ENCODE measurements around the gene SEC16B.

Gene SEC16B

DNA sequence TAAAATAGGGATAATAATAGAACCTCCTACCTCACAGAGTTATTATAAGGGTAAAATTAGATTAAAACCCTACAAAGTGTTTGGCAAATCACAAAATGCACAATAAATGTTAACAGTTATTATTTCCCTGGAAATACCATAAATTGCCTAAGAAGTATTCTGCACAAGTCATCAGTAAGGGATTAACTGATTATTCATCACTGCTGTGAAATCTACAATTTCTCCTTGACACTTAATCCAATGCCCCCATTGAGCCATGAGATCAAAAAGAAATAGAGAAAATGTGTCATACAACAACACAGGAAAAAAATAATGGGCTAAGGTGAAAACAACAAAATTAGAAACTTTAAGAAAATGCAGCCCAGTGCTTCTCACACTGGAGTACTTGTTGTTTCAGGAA, 6.7 kb upstream of the SEC16B start:
- FAIRE-seq, result no peak

DNA sequence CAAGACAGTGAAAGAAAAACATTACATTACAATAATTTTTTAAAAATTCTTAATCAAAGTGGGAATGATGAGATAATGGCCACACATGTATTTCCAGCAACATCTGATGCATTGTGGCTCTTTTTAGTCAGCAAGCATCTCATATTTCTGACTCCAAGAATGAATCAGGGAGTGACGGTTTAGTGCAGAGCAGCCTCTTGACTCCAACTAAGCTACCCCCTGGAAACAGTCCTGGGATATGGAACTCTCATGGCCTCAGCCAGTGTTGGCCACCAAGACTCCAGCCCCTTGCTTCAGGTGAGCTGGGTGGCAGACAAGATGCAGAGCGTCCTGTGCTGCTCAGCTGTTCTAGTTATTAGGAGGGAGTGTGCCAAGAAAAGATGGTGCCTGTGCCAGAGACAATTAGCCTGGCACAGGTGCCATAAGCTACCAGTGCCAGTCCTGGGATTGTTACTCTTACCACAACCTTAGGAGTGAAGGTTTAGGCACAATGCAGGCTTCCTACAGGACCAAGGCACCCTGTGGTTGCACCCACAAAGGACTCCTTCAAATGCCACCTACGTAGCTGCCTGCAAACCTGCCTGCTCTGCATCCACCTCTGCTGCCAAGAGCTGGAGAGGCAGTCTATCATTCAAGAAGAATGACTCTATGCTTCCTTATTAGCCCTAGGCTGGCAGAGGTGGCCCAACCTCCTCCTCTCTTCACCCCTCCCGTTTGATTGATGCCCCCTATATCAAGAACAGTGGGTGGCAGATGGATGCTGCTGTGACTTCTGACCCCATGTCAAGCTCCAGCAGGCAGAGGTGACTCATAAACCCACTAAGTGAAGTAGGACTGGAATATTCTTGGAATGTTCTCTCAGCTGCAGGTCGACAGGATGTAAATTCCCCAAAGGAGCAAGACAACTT, 6.0 kb upstream of the SEC16B start:
- no peak for FAIRE-seq

DNA sequence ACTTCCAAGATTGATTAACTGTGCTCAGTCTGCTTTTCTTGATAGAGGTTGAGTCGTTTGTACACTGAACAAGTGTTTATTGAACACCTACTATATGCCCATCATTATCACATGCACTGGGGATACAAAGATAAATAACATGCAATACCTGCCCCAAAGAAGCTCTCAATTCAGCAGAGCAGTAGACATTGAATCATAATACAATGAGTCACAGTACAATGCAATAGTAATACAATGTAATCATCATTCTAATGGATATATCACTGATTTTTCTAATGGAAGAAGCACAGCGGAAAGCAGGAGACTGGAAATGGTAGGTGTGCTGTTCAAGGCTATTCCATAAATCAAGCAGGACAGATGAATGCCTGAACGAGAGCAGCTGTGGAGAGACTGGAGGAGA, 3.7 kb upstream of the SEC16B start:
- FAIRE-seq, result no peak

DNA sequence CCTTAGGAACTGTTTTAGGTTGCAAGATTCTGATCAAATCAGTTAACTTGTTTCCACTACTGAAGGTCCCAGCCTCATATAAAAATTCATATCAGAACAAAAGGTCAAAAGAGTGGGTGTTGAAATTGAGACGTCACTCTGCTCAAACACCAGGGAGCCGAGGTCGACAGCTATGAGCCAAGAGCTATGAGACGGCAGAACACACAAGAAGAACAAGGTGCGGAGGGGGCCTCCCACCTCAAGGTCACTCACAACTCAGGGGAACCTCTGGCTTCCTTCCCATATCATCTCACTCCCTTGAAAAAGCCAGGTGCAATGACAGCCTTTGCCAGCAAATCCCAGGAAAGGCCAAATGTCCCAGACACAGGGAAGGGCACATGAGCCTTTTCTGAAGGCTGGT, 749 bp downstream of the SEC16B start:
- no peak for FAIRE-seq

DNA sequence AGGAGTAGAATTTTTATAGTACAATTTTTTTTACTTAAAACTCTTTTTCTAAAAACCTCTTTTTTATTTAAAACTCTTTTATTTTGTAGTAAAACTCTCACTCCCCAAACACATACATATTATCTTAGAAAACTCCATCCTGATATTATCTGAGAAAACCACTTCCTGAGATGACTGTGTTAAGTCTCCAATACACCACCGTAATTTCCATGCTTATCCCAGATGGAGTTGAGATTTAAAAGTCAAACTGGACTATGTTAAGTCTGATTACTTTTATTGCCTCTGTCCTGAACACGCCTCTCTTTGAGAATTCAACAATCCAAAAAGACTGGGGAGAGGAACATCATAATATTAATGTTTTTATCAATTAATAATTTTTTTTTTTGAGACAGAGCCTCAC, 3.7 kb downstream of the SEC16B start:
- no peak for FAIRE-seq

DNA sequence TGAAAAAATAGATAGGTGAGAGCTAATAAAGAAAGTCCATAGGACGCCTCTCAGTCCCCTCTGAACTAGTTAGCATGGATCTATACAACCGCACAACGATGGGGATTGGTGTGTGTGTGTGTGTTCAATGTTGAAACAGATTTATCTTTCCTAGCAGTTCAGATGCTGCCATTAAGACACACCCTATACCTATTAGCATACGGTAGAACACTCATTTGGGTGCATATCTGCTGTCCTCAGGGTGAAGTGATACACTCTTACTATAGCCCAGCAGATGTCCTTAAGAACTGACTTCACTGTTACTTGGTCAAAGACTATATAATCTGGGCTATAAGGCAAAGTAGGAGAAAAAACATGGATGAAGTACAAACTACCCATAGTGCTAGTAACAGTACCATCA, 4.6 kb downstream of the SEC16B start:
- no peak for FAIRE-seq

DNA sequence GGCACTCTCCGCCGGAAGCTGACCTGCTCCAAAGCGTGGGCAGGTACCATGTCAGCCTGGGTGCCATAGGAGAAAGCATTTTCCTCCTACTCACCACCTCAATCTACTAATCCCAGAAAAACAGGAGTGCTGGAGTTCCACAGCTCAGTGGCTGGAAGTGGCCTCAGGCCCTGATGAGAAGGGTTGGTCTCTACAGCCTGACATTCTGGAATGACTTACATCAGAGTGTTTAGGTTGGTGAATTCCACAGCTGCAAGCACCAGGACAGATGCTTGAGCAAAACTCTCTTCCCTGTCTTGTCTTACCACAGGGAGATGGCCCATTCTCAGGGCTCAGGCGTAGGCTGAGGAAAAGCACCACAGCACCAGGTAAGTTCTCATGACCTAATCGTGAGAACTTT, 5.5 kb downstream of the SEC16B start:
- FAIRE-seq, result no peak

DNA sequence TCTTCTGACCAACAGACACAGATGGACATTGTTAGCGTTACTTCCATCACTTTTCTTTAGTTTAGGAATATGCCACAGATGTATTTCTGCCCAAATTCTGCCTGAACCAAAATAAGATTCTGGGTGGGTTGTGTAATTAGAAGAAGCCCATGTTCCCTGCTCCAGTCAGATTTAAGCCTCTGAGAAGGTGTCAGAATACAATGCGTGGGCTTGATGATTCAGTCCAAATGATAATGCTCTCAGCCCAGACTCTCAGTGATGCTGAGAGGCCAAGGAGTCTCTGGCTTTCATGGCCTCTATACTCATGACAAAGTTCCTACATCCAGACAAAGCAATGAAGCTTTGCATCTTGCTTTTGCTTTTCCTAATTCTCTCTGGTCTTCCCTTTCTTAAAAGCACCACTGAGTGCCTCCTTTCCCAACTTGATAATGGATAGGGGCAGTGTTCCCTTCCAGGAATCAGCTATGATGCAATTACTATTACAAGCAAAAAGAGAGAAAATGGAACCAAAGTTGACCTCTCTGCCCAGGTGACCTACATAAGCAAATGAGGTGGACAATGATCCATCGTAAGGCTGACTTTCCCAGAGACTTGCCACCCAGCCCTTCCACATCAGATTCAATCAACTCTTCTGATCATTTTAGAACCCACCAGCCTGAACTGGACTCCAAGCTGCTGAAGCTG, 8.8 kb downstream of the SEC16B start:
- no peak for FAIRE-seq

DNA sequence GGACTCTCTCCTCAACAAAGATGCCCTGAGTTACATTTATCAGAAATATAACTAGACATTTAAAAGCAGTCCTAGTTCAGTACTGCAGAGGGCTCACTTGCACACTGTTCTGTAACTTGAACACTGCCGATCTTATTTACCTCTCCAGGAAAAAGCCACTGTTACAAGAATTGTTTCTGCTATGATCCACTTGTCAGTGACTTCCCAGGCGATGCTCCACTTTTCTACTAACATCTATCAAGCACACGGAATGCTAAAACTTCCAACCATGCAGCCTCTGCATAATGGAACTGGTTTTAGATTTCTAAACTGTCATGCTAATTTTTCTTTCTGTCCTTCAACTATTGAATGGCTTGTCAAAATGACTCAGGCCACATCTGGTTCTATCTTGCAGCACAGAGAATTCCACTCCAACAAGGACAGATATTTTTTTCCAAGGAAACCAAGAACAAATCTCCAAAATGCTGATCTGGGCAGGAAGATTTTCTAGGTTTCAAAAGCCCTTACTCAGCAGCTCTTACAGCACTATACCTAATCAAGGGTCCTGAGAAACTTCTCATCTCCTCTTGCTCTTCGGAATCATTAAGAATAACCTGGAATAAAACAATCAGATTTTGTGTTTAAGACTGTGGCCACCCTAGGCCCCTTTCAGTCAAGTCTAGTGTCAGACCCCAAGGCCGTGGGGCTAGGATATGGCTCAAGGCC, 9.9 kb downstream of the SEC16B start:
- no peak for FAIRE-seq

DNA sequence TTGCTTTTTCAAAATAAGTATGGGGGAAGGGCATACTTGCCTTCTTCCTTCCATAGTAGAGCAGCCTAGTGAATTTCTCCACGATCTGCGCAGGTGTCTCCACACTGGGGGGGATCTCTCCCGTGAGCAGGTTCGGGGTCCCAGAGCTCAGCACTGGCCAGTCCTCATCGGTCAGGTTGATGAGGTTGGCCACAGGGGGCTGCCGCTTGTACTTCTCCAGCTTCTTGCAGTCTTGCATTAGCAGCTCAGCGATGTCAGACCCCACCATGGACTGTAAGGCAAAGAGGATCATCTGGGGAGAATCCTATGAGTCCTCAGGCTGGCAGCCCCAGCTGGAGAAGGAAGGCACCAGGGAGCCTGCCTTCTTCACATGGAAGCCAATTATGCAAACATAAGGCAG, 11.8 kb downstream of the SEC16B start:
- no peak for FAIRE-seq

DNA sequence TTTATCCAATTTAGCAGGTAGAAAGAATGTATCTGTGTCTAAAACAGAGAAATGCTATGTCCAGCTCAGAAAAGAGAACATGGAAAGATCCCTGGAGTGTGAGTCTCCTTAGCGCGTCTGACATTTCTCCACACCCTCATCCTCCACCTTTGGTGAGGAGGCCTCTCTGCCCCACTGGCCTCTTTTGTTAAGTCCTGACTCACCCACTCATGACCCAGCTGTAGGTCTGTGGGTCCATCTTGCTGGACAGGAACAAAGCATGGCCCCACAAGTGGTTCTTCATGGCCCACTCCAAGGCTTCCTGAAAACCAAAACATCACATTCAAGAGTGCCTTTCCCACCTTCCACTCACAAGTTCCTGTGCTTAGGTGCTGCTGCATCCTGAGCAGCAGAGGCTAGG, 15.8 kb downstream of the SEC16B start:
- FAIRE-seq, result no peak

DNA sequence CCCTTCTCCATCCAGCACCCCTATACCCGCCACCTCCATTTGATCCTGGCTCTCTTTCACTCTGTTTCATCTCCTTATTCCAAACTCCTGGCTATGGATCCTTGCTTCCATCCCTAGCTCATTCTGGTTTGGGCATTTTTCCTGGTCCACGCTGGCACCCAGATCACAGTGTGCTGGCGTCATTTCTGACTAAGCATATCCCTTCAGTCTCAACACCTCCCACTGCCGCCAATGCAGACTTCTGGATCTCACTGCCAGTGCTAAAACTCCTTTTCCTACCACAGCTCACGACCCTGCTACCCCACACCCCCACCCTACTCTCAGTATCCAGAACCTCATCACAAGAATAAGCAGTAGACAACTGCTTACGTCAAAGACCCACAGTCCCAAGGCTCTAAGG, 16.3 kb downstream of the SEC16B start:
- no peak for FAIRE-seq

DNA sequence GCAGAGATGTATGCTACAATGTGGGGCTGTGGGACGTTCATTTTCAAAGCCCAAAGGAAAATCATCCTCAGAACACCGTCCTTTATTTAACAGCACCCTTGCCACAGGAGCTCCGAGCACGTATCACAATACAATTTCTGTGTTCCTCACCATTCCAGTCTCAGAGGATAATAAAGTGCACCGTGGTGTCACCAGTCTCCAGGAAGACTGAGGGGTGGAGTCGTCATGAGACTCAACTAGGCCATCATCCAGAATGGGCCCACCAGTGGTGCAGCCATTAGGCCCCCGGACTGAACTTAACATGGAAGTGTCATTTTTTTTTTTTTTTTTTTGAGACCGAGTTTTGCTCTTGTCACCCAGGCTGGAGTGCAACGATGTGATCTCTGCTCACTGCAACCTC, 17.2 kb downstream of the SEC16B start:
- FAIRE-seq, result no peak

DNA sequence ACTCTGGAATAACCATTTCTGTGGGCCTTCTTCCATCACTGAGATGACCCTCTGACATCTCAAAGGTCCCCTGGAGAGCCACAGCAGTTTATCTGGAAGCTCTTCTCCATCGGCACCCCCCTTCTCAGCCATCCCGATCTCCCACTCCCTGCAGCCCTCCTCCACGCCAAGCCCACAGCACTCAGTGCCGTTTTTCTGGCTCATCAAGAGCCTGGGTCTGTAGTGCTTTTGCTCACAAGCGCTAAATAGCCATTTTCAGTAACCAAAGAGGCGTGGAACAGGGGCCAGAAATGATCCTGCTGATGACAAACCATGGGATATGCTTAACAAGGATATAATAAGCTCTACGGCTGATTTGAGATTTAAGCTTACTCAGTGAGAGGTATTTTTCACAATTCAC, 17.6 kb downstream of the SEC16B start:
- FAIRE-seq, result no peak

DNA sequence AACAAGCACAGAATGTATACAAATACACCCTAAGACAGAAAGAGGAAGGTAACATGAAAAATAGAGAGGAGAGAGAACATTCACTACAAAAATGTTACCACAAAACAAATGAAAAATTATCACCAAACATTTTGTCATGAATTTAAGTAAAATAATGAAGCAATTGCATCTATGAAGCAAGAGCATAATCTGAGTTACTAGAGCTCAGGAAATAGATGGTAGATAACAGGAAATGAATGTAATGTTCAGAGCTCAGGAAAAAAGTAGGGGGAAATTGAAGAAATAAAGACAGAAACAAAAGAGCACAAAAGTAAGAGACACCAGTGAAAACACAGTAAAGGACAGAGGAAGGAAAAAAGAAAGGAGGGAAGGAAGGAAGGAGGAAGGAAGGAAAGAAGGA, 19.4 kb downstream of the SEC16B start:
- no peak for FAIRE-seq

DNA sequence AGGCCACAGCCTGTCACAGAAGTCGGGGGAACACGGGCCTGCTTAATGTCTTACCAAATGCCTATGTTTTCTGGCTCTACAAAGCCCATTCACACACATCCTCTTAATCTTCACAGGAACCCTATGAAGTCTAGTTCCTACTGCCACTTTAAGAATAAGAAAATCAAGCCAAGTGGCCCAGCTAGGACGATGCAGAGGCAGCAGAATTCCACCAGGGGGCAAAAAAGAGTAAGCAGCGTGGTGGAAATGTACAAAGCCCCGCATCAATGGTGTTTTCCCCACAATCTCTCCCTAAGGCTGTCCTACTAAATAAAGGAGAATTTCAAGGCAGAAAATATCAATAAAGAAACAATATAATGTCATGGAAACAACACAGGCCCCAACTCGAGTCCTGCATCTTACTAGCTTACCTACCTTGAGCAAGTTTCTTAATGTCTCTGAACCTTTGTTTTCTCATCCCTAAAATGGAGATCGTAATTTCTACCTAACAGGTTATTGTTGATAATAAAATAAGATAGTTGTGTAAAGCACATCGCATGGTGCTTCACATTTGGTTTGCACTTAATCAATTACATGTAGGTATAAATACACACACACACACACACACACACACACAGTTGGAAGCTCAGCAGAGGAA, 21.4 kb downstream of the SEC16B start:
- no peak for FAIRE-seq

DNA sequence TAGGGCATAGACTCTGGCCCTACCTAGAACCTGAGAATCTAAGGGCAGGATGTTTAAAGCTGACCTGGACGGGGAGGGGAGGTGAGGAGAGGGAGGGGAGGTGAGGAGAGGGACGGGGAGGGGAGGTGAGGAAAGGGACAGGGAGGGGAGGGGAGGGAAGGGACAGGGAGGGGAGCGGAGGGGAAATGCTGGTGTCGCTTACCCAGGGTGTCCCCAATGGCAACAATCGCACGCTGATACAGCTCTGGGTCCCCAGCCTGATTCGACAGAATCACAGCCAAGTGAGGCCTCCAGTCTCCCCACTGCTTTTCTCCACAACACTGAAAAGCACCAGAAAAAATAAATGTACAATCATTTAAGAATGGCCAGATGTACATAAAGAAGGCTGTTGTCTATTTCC, 22.2 kb downstream of the SEC16B start:
- FAIRE-seq, result no peak

DNA sequence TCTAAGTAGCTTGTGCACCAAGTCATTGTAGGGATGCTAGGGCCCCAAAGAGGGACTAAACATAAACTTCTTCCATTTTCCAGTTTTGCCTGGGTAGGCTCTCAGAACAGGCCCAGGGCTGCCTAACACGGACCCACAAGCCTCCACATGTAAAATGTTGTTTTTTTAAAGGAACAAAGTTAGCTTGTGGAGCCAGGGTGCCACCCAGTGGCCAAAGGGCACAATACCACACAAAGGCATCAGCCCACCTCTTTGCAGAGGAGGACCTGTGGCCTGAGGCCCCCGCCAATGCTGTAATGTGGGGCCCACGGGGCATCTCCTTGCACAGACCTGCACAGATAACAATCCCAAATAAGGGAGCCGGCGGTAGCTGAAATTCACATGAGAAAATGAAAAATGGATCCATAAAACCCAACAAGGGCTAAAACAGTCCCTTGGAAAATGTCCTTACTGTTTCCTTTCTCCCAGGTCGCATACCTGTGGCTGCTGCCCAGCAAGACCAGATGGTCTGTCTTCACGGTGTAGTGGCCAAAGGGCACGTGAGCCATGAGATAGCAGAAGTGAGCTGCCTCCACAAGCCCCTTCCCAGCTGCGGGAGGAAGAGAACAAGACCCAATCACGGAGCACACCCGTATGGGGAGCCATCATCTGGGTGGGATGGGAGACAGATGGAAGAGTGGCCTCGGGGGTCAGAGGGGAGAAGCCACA, 23.8 kb downstream of the SEC16B start:
- no peak for FAIRE-seq

DNA sequence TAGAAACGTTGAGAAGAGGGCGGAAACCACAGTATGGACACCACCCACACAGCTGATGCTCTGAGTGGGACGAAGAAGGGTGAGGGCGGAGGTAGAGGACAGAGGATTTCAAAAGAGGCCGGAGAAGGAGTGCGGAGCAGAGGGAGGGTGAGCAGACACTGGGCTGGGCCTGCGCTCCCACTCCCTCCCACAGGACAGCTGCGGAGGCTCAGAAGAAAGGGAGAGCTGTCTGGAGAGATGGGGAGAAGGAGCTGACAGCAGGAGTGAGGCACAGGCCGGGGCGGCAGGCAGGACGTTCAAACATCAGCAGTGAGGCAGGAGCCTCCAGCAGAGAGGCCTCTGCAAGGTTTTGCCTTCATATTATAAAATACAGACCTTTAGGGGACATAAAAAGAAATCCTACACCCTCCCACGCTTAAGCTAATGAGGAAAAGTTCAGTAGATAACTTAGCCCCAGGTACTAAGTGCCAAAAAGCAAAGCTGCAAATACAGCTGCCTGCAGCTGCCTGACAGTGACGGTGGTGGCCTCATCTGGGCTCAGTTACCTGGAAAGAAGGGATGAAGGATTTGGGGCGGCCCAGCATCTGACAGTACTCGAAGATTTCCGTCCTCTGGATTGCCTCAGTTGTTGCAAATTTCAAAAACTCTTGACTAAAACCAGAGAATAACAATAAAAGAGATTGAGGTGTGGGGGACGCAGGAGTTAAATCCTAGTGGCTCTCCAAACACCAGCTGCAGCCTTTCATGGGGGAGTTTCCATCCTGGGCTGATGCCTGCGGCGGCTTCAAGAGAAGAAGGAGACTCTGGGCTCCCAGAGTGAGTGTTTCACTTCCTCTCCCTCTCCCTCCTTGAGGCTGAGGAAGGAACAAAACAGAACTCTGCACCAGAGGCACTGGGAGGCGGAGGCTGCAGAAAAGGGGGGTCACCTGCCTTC, 25.6 kb downstream of the SEC16B start:
- FAIRE-seq, result no peak

DNA sequence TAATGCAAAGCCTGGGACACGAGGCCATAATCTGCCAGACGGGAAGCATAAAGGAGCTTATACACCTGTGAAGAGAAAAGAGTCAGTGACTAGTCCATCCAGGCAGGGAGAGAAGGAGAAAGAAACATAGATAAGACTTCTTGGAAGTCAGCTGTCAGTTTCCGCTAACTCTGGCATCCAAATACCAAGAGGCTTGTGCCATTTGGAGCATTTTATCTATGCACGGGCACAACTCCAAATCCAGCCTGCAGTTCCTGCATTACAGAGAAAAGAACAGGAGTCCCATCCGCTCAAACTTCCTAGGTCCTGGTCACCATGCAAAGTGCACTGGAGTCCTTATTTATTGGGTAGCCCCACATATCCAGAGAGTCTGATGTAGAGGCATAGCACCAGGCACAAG, 27.9 kb downstream of the SEC16B start:
- no peak for FAIRE-seq

DNA sequence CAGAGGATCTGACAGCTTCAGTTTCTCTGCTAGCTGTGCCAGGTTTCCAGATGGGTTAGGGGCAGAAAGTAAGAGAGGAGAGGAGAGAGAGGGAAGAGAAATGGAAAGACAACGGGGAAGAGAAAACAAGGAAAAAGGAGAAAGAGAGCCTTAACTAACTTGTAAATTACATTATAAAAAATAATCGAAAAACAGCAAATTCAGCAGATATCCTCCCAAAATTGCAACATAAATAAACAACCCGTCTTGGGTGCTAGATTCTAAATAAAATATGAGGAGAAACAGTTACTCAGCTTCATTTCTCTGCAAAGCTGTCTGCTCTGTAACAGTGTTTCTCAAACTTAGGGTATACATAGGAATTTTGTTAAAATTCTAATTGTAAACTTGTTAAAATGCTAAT, 29.2 kb downstream of the SEC16B start:
- no peak for FAIRE-seq

DNA sequence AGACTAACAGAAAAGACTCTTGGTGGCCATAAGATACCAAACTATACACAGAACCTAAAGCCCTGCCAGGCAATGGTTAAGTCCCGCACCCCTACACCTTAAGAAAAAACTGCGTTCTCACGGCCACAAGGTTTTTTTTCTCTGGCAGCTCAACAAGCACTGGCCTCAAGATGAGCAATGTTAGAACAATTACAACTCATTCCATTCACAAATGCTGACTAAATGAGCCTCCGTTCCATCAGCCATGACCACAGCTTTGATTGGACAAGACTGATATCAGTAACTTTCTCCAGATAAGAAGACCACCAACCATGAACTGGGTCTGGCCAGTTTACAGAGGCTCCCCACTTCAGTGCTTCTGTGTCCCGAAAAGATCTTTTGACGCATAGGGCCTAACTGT, 31.9 kb downstream of the SEC16B start:
- FAIRE-seq, result no peak
